ENCODE measurements around the gene NTRK3.

- TF ChIP-seq, protein P1, sequence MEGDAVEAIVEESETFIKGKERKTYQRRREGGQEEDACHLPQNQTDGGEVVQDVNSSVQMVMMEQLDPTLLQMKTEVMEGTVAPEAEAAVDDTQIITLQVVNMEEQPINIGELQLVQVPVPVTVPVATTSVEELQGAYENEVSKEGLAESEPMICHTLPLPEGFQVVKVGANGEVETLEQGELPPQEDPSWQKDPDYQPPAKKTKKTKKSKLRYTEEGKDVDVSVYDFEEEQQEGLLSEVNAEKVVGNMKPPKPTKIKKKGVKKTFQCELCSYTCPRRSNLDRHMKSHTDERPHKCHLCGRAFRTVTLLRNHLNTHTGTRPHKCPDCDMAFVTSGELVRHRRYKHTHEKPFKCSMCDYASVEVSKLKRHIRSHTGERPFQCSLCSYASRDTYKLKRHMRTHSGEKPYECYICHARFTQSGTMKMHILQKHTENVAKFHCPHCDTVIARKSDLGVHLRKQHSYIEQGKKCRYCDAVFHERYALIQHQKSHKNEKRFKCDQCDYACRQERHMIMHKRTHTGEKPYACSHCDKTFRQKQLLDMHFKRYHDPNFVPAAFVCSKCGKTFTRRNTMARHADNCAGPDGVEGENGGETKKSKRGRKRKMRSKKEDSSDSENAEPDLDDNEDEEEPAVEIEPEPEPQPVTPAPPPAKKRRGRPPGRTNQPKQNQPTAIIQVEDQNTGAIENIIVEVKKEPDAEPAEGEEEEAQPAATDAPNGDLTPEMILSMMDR (IDR thresholded peaks at IDR 0.05) = no peak
- TF ChIP-seq POLR2A (IDR thresholded peaks at IDR 0.05) = no peak
Observed at GRCh38 chr15:88131937-88132336, 124.6 kb downstream of the NTRK3 start.

All from thyroid gland (tissue), 4 donors.